Nephron (organoid): Measurements from ENCODE around the gene KLHL29.
A peak's percentile ranks its signal among the peaks of the same experiment; 100 is the strongest.

Experiments used
- H3K27ac Mint-ChIP-seq, 3 experiments: 2 replicates each; pipeline ENCODE4 v1.8.0; 2020; ENCODE audit warnings: mixed read lengths in 3 of 3, mild to moderate bottlenecking in 2 of 3, moderate library complexity in 1 of 3
- H3K27me3 Mint-ChIP-seq: 2 replicates; pipeline ENCODE4 v1.8.0; 2021; ENCODE audit warnings: low read depth, mild to moderate bottlenecking, moderate library complexity, mixed read lengths
- H3K36me3 Mint-ChIP-seq: 2 replicates; pipeline ENCODE4 v1.8.0; 2020; ENCODE audit warnings: low read depth, mixed read lengths
- H3K4me1 Mint-ChIP-seq: 2 replicates; pipeline ENCODE4 v1.8.0; 2020; ENCODE audit warnings: mixed read lengths
- H3K4me3 Mint-ChIP-seq, 3 experiments: 2 replicates each; pipeline ENCODE4 v1.8.0; 2020; ENCODE audit warnings: mild to moderate bottlenecking in 3 of 3, mixed read lengths in 3 of 3, moderate library complexity in 2 of 3
- H3K9me3 Mint-ChIP-seq: 2 replicates; pipeline ENCODE4 v1.8.0; 2020; ENCODE audit warnings: mixed read lengths
- TF ChIP-seq, protein P1 (sequence below), 3 experiments: fragments of 200-600 bp; sonication (generic); IDR thresholded peaks; one replicate each; pipeline ENCODE4 v1.5.0; 2021; ENCODE audit warnings: antibody characterized with exemption in 3 of 3; ENCODE audit not compliant: unreplicated experiment in 3 of 3

KLHL29 gene

DNA sequence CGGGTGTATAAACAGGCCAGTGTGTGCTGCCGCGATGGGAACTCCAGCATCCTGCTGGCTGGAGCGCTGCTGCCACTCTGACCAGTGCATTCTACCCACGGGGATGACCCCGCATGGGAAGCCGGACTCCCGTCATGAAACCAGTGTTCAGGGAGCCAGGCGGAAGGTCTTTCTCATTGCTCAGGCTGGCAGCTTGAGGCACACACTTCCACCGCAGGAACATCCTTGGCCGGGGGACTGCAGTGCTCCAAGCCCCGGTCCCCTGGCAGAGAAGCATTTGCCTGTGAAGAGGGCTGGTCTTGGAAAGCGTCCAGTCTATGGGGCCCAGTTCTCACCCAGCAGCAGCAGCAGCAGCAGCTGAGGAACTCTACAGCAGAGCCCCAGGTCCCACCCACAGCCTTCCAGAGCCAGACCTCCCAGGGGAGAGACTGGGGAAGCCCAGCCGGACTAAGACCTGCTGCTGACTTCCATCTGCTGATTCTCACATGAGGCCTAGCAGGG lies 235.9 kb downstream of the KLHL29 start:
- Mint-ChIP-seq H3K4me3 (peak overlapping the region in 1 of 3 experiments; percentile 21), H3K4me1 (peaks cover 81% of the 10 kb centered on the region), H3K27me3 (peaks cover 12% of the 10 kb centered on the region), H3K9me3 (peaks cover 6% of the 10 kb centered on the region), H3K27ac (peak overlapping the region; percentile 67 to 91 (median 89)), H3K36me3 (peaks cover 7% of the 10 kb centered on the region)
- TF ChIP-seq, protein P1, sequence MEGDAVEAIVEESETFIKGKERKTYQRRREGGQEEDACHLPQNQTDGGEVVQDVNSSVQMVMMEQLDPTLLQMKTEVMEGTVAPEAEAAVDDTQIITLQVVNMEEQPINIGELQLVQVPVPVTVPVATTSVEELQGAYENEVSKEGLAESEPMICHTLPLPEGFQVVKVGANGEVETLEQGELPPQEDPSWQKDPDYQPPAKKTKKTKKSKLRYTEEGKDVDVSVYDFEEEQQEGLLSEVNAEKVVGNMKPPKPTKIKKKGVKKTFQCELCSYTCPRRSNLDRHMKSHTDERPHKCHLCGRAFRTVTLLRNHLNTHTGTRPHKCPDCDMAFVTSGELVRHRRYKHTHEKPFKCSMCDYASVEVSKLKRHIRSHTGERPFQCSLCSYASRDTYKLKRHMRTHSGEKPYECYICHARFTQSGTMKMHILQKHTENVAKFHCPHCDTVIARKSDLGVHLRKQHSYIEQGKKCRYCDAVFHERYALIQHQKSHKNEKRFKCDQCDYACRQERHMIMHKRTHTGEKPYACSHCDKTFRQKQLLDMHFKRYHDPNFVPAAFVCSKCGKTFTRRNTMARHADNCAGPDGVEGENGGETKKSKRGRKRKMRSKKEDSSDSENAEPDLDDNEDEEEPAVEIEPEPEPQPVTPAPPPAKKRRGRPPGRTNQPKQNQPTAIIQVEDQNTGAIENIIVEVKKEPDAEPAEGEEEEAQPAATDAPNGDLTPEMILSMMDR (IDR thresholded peaks at IDR 0.05; ENCODE audit: unreplicated experiment in 3 of 3) = no peak

DNA sequence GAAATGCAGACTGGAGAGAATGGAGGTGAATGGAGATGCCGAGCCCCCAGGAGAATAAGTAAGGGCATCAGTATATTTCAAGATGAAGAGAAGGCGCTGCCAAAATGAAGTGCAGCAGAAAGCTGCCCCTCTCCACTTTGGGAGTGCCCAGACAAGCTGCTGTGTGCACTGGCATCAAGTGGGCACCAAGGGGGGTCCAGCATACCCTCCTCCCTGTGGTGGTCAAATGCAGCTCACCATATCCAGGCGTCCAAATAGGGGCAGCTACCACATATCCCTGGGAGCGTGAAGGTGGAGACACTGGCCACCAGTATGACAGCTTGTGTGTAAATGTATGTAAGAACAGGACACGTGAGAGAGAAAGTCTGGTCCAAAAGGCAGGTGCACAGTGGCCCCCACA lies 236.6 kb downstream of the KLHL29 start:
- TF ChIP-seq, protein P1 (IDR thresholded peaks at IDR 0.05; ENCODE audit: unreplicated experiment in 3 of 3) = no peak
- Mint-ChIP-seq H3K4me3 (no peak overlapping the region), H3K9me3 (peaks cover 6% of the 10 kb centered on the region), H3K36me3 (peaks cover 7% of the 10 kb centered on the region), H3K27me3 (peaks cover 12% of the 10 kb centered on the region), H3K27ac (peak overlapping the region in 2 of 3 experiments; percentile 89 to 91), H3K4me1 (peaks cover 81% of the 10 kb centered on the region)

DNA sequence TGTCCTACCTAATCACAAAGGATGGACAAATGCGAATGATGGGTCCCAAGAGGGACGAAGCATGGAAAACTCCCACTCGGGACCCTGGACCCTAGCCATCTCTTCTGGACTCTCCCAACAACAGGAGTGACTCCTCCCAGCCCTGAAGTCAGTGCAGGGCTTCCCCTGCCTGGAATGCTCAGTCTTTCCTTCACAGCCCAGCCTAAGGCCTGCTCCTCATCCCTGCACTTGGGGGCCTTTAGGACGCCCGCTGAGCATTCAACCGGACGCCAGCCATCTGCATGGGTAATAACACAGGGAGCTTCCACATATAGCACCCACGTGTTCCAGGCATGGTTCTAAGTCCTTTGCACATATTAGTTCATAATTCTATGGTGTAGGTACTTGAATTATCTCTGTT lies 237.5 kb downstream of the KLHL29 start:
- TF ChIP-seq, protein P1 (IDR thresholded peaks at IDR 0.05; ENCODE audit: unreplicated experiment in 3 of 3) = no peak

DNA sequence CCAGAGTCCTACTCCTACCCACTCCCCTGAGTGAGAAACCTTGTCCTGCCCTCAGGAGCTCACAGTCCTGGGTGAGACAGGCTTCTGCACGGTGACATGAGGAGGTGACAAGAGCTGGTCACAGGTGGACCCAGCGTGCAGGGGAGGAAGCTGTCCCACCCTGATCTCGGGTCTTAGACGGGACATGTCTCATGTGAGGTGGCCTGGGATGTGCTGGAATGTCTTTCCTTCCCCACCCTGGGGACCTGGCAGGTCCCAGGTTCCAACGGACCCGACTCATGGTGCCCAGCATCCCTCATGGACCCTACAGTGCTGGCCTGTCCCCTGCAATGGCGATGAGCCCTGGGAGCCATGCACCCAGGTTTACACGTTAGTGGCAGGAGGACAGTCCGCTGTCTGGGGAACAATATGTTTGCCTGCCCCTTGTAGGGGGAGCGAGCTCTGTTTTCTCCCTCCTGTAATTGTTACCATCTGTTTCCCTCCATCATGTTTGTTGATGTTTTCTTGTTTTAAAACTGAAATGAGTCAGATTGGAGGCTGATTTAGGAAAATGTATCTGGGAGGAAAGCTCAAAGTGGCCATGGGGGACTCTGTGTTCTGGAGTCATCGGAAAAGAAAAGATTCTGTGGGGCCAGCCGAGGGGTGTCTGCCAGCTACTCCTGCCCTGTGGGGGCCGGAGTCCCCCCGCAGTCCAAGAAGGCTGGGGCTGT lies 238.1 kb downstream of the KLHL29 start:
- TF ChIP-seq, protein P1 (IDR thresholded peaks at IDR 0.05; ENCODE audit: unreplicated experiment in 3 of 3) = no peak
- Mint-ChIP-seq H3K4me1 (peaks cover 75% of the 10 kb centered on the region), H3K4me3 (no peak overlapping the region), H3K36me3 (peaks cover 7% of the 10 kb centered on the region), H3K27ac (peak overlapping the region in 2 of 3 experiments; percentile 67 to 76), H3K27me3 (peaks cover 12% of the 10 kb centered on the region), H3K9me3 (peaks cover 6% of the 10 kb centered on the region)

More for the DNA sequence above, 237.5 kb downstream of the KLHL29 start:
- no peak overlapping the region for H3K4me3 Mint-ChIP-seq
- H3K27me3 Mint-ChIP-seq = peaks cover 12% of the 10 kb centered on the region
- peak overlapping the region in 2 of 3 experiments; percentile 67 to 76 for H3K27ac Mint-ChIP-seq
- peaks cover 79% of the 10 kb centered on the region for H3K4me1 Mint-ChIP-seq
- peaks cover 6% of the 10 kb centered on the region for H3K9me3 Mint-ChIP-seq
- H3K36me3 Mint-ChIP-seq = peaks cover 7% of the 10 kb centered on the region

DNA sequence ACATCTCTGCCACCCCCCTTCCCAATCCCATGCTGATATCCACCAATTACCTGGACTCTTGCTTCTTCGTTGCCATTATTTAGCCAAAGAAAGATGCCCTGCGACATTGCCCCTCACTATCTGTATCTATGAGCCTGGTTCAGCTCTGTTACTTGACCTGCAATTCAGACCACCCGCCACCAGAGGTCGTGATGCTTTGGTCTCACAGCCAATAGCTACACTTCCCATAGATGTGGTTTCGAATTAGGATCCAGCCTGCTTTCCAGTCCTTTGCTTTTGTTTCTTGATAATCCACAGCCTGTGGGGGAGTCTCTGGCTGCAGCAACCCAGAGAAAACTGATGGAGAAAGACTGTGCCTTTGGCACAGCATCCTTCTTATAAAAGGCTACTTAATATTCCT lies 239.4 kb downstream of the KLHL29 start:
- TF ChIP-seq, protein P1 (IDR thresholded peaks at IDR 0.05; ENCODE audit: unreplicated experiment in 3 of 3) = peak; percentile 27 to 47 (median 42)
- H3K36me3 Mint-ChIP-seq = peaks cover 7% of the 10 kb centered on the region
- peaks cover 6% of the 10 kb centered on the region for H3K9me3 Mint-ChIP-seq
- H3K4me3 Mint-ChIP-seq = no peak overlapping the region
- peaks cover 8% of the 10 kb centered on the region for H3K27me3 Mint-ChIP-seq
- H3K27ac Mint-ChIP-seq = peak overlapping the region in 2 of 3 experiments; percentile 21 to 81
- peaks cover 68% of the 10 kb centered on the region for H3K4me1 Mint-ChIP-seq
